CD4-positive, alpha-beta T cell treated with Interferon alpha-2 for 1 hour (primary cell): ENCODE data around the gene WNT4.

Experiments used
- DNase-seq, 2 donors: peaks; one replicate each; pipeline ENCODE4 v3.0.0-alpha.2; 2020 to 2022

Gene WNT4

GRCh38 chr1:22143065-22144033 is at the start of gene WNT4:
TSS of gene WNT4 (minus strand) at chr1:22143097. CDS start at chr1:22142922, 175 bp downstream.
- peak in 1 of 2 donors; percentile 39 for DNase-seq

- DNase-seq = no peak
Observed at GRCh38 chr1:22190731-22191130, 47.8 kb upstream of the WNT4 start.

- no peak for DNase-seq
Observed at GRCh38 chr1:22190251-22190650, 47.4 kb upstream of the WNT4 start.

GRCh38 chr1:22189619-22190018 is 46.7 kb upstream of the WNT4 start:
- no peak for DNase-seq

GRCh38 chr1:22188914-22189313 is 46.0 kb upstream of the WNT4 start:
- no peak for DNase-seq

GRCh38 chr1:22188436-22188835 is 45.5 kb upstream of the WNT4 start:
- no peak for DNase-seq

GRCh38 chr1:22186311-22186710 is 43.4 kb upstream of the WNT4 start:
- DNase-seq = no peak

- DNase-seq = no peak
Observed at GRCh38 chr1:22184892-22185612, 42.2 kb upstream of the WNT4 start.

GRCh38 chr1:22184454-22184853 is 41.6 kb upstream of the WNT4 start:
- no peak for DNase-seq

- no peak for DNase-seq
Observed at GRCh38 chr1:22182715-22183114, 39.8 kb upstream of the WNT4 start.

- DNase-seq = no peak
Observed at GRCh38 chr1:22179197-22179803, 36.4 kb upstream of the WNT4 start.

GRCh38 chr1:22177354-22178003 is 34.6 kb upstream of the WNT4 start:
- DNase-seq = no peak

- no peak for DNase-seq
Observed at GRCh38 chr1:22176258-22176657, 33.4 kb upstream of the WNT4 start.

GRCh38 chr1:22174446-22175220 is 31.7 kb upstream of the WNT4 start:
- no peak for DNase-seq

- DNase-seq = no peak
Observed at GRCh38 chr1:22171951-22172715, 29.2 kb upstream of the WNT4 start.

- DNase-seq = no peak
Observed at GRCh38 chr1:22169816-22170215, 26.9 kb upstream of the WNT4 start.

GRCh38 chr1:22168412-22168973 is 25.6 kb upstream of the WNT4 start:
- no peak for DNase-seq

GRCh38 chr1:22166439-22166838 is 23.5 kb upstream of the WNT4 start:
- no peak for DNase-seq

GRCh38 chr1:22164841-22165808 is 22.2 kb upstream of the WNT4 start:
- DNase-seq = no peak

- no peak for DNase-seq
Observed at GRCh38 chr1:22163564-22163963, 20.7 kb upstream of the WNT4 start.
